Left ventricle myocardium inferior (tissue), 1 donor: ENCODE results near the gene NSMF. TPM values are rescaled to one million over a fixed set of nuclear protein-coding genes. Genes with fewer than 3 reads are reported as not detected.
A peak's percentile ranks its signal among the peaks of the same experiment; 100 is the strongest.

Source experiments
- DNase-seq: peaks from one replicate; pipeline ENCODE4 v3.0.0-alpha.2; 2020
- H3K27ac ChIP-seq: fragments of 200-600 bp; replicated peaks from 2 replicates; pipeline ENCODE4 v1.8.0; 2021
- H3K27me3 ChIP-seq: fragments of 200-600 bp; 2 replicates; pipeline ENCODE4 v1.8.0; 2021; ENCODE audit warnings: low read depth
- H3K36me3 ChIP-seq: fragments of 200-600 bp; 2 replicates; pipeline ENCODE4 v1.8.0; 2021
- H3K4me1 ChIP-seq: fragments of 200-600 bp; 2 replicates; pipeline ENCODE4 v1.8.0; 2021
- H3K4me3 ChIP-seq: fragments of 200-600 bp; 2 replicates; pipeline ENCODE4 v1.8.0; 2021; ENCODE audit warnings: mild to moderate bottlenecking, moderate library complexity
- H3K9me3 ChIP-seq: fragments of 200-600 bp; replicated peaks from 2 replicates; pipeline ENCODE4 v1.8.0; 2021
- intact Hi-C: fragments of 100-400 bp; cut with micrococcal nuclease; formaldehyde crosslinking; loops from one replicate; pipeline ENCODE4 v1.11.0; 2022
- total RNA-seq: library from RNA; stranded (reverse); fragmentation: NEBNext Ultra II Directional; extraction: Animal tissue kit (Norgen Biotek cat#: 25700); gene quantifications from one replicate; pipeline ENCODE4 v1.2.1, GENCODE V29; 2021
- TF ChIP-seq, protein P1 (sequence below): fragments of 200-600 bp; IDR thresholded peaks from 2 replicates; pipeline ENCODE4 v1.8.0; 2021; ENCODE audit warnings: antibody characterized with exemption, mild to moderate bottlenecking, borderline replicate concordance
- donor health status: DM: no; HTN: yes; CAD: no; lungs with severe emphysema.

Gene NSMF
- total RNA-seq, 1 donor from 2014 or later = 9.8 TPM

DNA sequence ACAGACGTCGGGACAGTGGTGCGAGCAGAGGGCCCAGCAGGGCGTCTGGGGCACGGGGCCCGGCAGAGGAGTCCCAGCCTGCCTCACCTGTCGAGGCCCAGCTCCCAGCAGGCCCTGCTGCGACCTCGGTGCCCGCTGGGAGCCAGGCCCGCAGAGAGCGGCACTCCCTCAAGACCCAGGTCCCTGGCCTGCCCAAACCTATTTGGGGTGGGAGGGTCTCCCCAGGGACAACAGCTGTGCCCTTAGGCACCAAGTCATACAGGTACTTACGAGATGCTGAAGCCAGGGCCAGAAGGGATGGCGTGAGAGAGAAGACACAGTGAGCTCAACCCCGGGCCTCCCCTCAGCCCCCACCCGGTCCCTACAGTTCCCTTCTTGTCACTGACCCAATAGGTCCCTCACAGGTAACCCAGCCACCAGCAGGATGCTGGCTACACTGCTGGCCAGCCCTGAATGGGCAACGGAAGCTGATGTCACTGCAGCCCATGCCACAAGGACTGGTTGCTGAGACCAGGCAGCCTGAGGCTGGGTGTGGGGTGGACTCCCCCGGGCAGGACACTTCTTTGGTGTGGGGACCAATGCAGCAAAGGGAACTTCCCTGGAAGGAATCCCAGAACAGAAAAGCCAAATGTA is 3.7 kb downstream of the NSMF start:
- H3K36me3 ChIP-seq = peaks cover 13% of the 10 kb centered on the region
- intact Hi-C loops = no loop called here
- peaks cover 44% of the 10 kb centered on the region for H3K4me1 ChIP-seq
- TF ChIP-seq, protein P1, sequence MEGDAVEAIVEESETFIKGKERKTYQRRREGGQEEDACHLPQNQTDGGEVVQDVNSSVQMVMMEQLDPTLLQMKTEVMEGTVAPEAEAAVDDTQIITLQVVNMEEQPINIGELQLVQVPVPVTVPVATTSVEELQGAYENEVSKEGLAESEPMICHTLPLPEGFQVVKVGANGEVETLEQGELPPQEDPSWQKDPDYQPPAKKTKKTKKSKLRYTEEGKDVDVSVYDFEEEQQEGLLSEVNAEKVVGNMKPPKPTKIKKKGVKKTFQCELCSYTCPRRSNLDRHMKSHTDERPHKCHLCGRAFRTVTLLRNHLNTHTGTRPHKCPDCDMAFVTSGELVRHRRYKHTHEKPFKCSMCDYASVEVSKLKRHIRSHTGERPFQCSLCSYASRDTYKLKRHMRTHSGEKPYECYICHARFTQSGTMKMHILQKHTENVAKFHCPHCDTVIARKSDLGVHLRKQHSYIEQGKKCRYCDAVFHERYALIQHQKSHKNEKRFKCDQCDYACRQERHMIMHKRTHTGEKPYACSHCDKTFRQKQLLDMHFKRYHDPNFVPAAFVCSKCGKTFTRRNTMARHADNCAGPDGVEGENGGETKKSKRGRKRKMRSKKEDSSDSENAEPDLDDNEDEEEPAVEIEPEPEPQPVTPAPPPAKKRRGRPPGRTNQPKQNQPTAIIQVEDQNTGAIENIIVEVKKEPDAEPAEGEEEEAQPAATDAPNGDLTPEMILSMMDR = no peak
- no peaks in the 10 kb centered on the region for H3K9me3 ChIP-seq
- H3K4me3 ChIP-seq = no peak overlapping the region
- no peaks in the 10 kb centered on the region for H3K27me3 ChIP-seq
- peak overlapping the region; percentile 70 for H3K27ac ChIP-seq
- DNase-seq = no peak

GRCh38 chr9:137454597-137455358 is 4.4 kb downstream of the NSMF start:
- Histone ChIP-seq H3K27ac (peak overlapping the region; percentile 70), H3K4me1 (peaks cover 39% of the 10 kb centered on the region)
- intact Hi-C loops = no loop called here

GRCh38 chr9:137454145-137454596 is 5.0 kb downstream of the NSMF start:
- TF ChIP-seq, protein P1 = no peak
- H3K4me3 ChIP-seq = peak overlapping the region; percentile 65
- intact Hi-C loops = no loop called here
- peak; percentile 61 for DNase-seq
- peak overlapping the region; percentile 70 for H3K27ac ChIP-seq
- H3K9me3 ChIP-seq = no peaks in the 10 kb centered on the region
- H3K4me1 ChIP-seq = peaks cover 33% of the 10 kb centered on the region
- no peaks in the 10 kb centered on the region for H3K27me3 ChIP-seq
- H3K36me3 ChIP-seq = peaks cover 19% of the 10 kb centered on the region

More at GRCh38 chr9:137454597-137455358, 4.4 kb downstream of the NSMF start:
- peak overlapping the region; percentile 65 for H3K4me3 ChIP-seq
- TF ChIP-seq, protein P1 = no peak
- DNase-seq = peak; percentile 34
- peaks cover 13% of the 10 kb centered on the region for H3K36me3 ChIP-seq
- H3K27me3 ChIP-seq = no peaks in the 10 kb centered on the region
- no peaks in the 10 kb centered on the region for H3K9me3 ChIP-seq

DNA sequence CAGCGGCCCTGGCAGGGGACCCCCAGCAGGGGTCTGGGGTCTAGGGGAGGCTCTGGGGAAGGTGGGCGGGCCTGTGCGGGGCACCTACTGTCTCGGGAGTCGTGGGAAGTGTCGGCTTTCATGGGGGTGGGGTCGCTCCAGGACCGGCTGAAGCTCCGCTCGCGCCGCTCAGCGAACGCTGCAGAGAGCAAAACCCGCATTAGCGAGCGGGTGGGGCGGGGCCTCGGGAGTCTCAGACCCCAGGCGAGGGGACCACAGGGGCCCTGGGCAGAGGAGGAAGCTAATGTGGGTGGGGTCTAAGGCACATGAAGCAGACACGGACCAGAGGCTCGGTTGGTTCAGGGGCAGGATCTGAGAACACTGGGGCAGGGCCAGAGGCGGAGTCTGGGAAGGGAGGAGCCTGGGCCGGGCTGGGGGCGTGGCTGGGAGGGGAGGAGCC is 5.5 kb downstream of the NSMF start:
- Histone ChIP-seq H3K36me3 (peaks cover 24% of the 10 kb centered on the region), H3K4me3 (peak overlapping the region; percentile 57), H3K27ac (no peak overlapping the region), H3K9me3 (no peaks in the 10 kb centered on the region), H3K4me1 (peaks cover 31% of the 10 kb centered on the region), H3K27me3 (no peaks in the 10 kb centered on the region)
- TF ChIP-seq, protein P1 = no peak
- intact Hi-C loops = no loop called here
- peak; percentile 75 for DNase-seq

DNA sequence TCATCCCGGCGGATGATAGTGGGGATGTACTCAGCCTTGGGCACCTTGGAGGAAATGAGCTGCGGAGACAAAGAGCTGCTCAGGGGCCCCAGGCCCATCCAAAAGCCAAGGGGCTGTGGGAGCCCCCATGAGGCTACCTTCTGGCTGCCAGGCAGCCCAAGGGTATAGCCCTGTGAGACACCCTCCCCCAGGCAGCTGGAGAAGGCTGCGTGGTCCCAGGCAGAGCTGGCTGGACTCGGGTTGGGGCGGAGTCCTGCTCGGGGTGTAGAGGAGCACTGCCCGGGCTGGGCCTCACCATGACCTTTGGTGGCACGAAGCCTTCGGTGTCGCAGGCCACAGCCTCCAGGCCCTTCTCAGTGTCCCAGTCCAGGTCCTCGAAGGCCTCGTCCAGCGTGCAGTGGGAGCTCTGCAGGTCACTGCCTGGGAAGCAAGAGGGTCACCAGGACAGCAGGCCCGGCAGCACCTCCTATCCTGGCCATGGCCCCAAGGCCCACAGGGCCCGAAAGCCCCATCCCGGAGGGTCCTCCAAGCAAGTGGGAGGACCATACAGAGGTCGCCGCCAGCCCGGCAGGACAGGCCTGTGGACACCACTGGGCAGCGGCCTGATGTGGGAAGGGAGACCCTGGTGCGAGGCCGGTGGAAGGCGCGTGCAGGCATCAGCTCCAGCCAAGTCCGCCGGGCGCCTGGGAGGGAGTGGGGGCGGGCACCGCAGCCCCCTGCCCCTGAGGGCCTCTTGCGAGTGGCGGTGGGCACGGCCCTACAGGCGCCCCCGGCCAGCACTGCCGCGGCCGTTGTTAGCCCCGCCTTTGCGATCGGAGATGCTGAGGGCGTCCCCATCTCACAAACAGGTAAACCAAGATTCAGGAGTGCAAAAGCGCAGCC is 6.1 kb downstream of the NSMF start:
- intact Hi-C loops = no loop called here
- Histone ChIP-seq H3K27ac (no peak overlapping the region), H3K4me1 (peaks cover 25% of the 10 kb centered on the region), H3K9me3 (no peaks in the 10 kb centered on the region), H3K4me3 (peak overlapping the region; percentile 57), H3K27me3 (no peaks in the 10 kb centered on the region), H3K36me3 (peaks cover 25% of the 10 kb centered on the region)
- TF ChIP-seq, protein P1 = no peak
- peak; percentile 23 for DNase-seq
